ENCODE data around the gene GSTO1.

The GSTO1 gene

GRCh38 chr10:104300736-104301292, 46.1 kb downstream of the GSTO1 start:
- TF ChIP-seq EP300 (IDR thresholded peaks at IDR 0.05; ENCODE audit: borderline replicate concordance) (no peak), YY1 (IDR thresholded peaks at IDR 0.05; ENCODE audit: low read depth) (no peak), CEBPB (IDR thresholded peaks at IDR 0.05) (no peak)

- no peak for TF ChIP-seq EGR1 (IDR thresholded peaks at IDR 0.05)
- TF ChIP-seq FOXM1 (IDR thresholded peaks at IDR 0.05; ENCODE audit: borderline replicate concordance, low read depth): no peak
- no peak for TF ChIP-seq TAF1 (IDR thresholded peaks at IDR 0.05; ENCODE audit: low read depth)
- no peak for TF ChIP-seq TEAD4 (IDR thresholded peaks at IDR 0.05)
- no peak for TF ChIP-seq REST (IDR thresholded peaks at IDR 0.05; ENCODE audit: low read depth)
- no peak for TF ChIP-seq CEBPB (IDR thresholded peaks at IDR 0.05)
- no peak for TF ChIP-seq CREB1 (IDR thresholded peaks at IDR 0.05; ENCODE audit: low read depth)
- no peak for TF ChIP-seq RAD21 (IDR thresholded peaks at IDR 0.05; ENCODE audit: low read depth)
- no peak for TF ChIP-seq USF1 (IDR thresholded peaks at IDR 0.05)
- TF ChIP-seq ZBTB7A (IDR thresholded peaks at IDR 0.05; ENCODE audit: low read depth): no peak
- no peak for TF ChIP-seq EP300 (IDR thresholded peaks at IDR 0.05; ENCODE audit: borderline replicate concordance)
- TF ChIP-seq NFIC (IDR thresholded peaks at IDR 0.05): no peak
These were observed 47.4 kb downstream of the GSTO1 start for GRCh38 chr10:104301907-104302690.

GRCh38 chr10:104303594-104304355, 49.1 kb downstream of the GSTO1 start:
- TF ChIP-seq ZBTB7A (IDR thresholded peaks at IDR 0.05; ENCODE audit: low read depth) (no peak), TAF1 (IDR thresholded peaks at IDR 0.05; ENCODE audit: low read depth) (no peak), NFIC (IDR thresholded peaks at IDR 0.05) (no peak)

- no peak for TF ChIP-seq CREB1 (IDR thresholded peaks at IDR 0.05; ENCODE audit: low read depth)
- TF ChIP-seq REST (IDR thresholded peaks at IDR 0.05; ENCODE audit: low read depth): no peak
- no peak for TF ChIP-seq TAF1 (IDR thresholded peaks at IDR 0.05; ENCODE audit: low read depth)
- no peak for TF ChIP-seq TCF12 (IDR thresholded peaks at IDR 0.05; ENCODE audit: low read depth)
- TF ChIP-seq EGR1 (IDR thresholded peaks at IDR 0.05): no peak
- no peak for TF ChIP-seq NFIC (IDR thresholded peaks at IDR 0.05)
- TF ChIP-seq CEBPB (IDR thresholded peaks at IDR 0.05): no peak
- no peak for TF ChIP-seq TEAD4 (IDR thresholded peaks at IDR 0.05)
- no peak for TF ChIP-seq USF1 (IDR thresholded peaks at IDR 0.05)
- no peak for TF ChIP-seq FOXM1 (IDR thresholded peaks at IDR 0.05; ENCODE audit: borderline replicate concordance, low read depth)
- no peak for TF ChIP-seq ZBTB7A (IDR thresholded peaks at IDR 0.05; ENCODE audit: low read depth)
These were observed 49.7 kb downstream of the GSTO1 start for GRCh38 chr10:104304356-104304745.

GRCh38 chr10:104304927-104305326, 50.2 kb downstream of the GSTO1 start:
- TF ChIP-seq EGR1 (IDR thresholded peaks at IDR 0.05): no peak

- TF ChIP-seq TAF1 (IDR thresholded peaks at IDR 0.05; ENCODE audit: low read depth): no peak
- no peak for TF ChIP-seq REST (IDR thresholded peaks at IDR 0.05; ENCODE audit: low read depth)
- TF ChIP-seq FOXM1 (IDR thresholded peaks at IDR 0.05; ENCODE audit: borderline replicate concordance, low read depth): no peak
- no peak for TF ChIP-seq CEBPB (IDR thresholded peaks at IDR 0.05)
- no peak for TF ChIP-seq ZBTB7A (IDR thresholded peaks at IDR 0.05; ENCODE audit: low read depth)
- no peak for TF ChIP-seq CREB1 (IDR thresholded peaks at IDR 0.05; ENCODE audit: low read depth)
- TF ChIP-seq EGR1 (IDR thresholded peaks at IDR 0.05): no peak
These were observed 52.2 kb downstream of the GSTO1 start for GRCh38 chr10:104306897-104307296.

All from Ishikawa (cell line).